Kidney (tissue), 14 donors: ENCODE measurements around the gene FRMD6. TPM values are rescaled to one million over a fixed set of nuclear protein-coding genes. Genes with fewer than 3 reads are reported as not detected.

Source experiments
- DNase-seq, 5 donors: peaks; one replicate each; pipeline ENCODE4 v3.0.0-alpha.2; 2013 to 2020
- FAIRE-seq: peaks from 2 replicates; lab custom pipeline; 2012; peaks lifted over from hg19 to GRCh38; lab: Jason Lieb, UNC
- H3K27ac ChIP-seq, 2 donors: one replicate each; pipeline ENCODE4 v1.7.0; 2013; ENCODE audit warnings: low read depth in 2 of 2, low read length in 2 of 2, inconsistent platforms in 1 of 2
- H3K27me3 ChIP-seq: one replicate; pipeline ENCODE4 v1.7.1; 2013; ENCODE audit warnings: low read length, inconsistent platforms; ENCODE audit not compliant: control insufficient read depth, insufficient read depth
- H3K36me3 ChIP-seq, 3 donors: one replicate each; pipeline versions ENCODE4 v1.7.0 to v1.7.1; 2013; ENCODE audit warnings: low read length in 3 of 3, control low read depth in 1 of 3, inconsistent platforms in 1 of 3; ENCODE audit not compliant: insufficient read depth in 3 of 3, control insufficient read depth in 2 of 3
- H3K4me1 ChIP-seq, 3 donors: one replicate each; pipeline versions ENCODE4 v1.7.0 to v1.7.1; 2013; ENCODE audit warnings: low read length in 3 of 3, inconsistent platforms in 1 of 3, low read depth in 1 of 3; ENCODE audit not compliant: control insufficient read depth in 2 of 3, insufficient read depth in 2 of 3
- H3K4me3 ChIP-seq, 3 donors: one replicate each; pipeline versions ENCODE4 v1.7.0 to v1.8.1; 2013; ENCODE audit warnings: low read length in 3 of 3, control low read depth in 1 of 3, inconsistent platforms in 1 of 3
- H3K9ac ChIP-seq, 3 donors: one replicate each; pipeline versions ENCODE4 v1.7.0 to v1.7.1; 2013; ENCODE audit warnings: low read length in 3 of 3, control low read depth in 1 of 3, inconsistent platforms in 1 of 3
- H3K9me3 ChIP-seq, 3 donors: one replicate each; pipeline versions ENCODE4 v1.7.0 to v1.7.1; 2013; ENCODE audit warnings: low read length in 3 of 3, control low read depth in 1 of 3, inconsistent platforms in 1 of 3; ENCODE audit not compliant: control insufficient read depth in 2 of 3, insufficient read depth in 1 of 3
- intact Hi-C: fragments of 100-400 bp; cut with DNase I; formaldehyde crosslinking; loops from one replicate; pipeline ENCODE4 v1.11.1; 2022
- polyA plus RNA-seq: library from polyadenylated mRNA; stranded (reverse); fragments of 350-450 nt; fragmentation: Illumina TruSeq; extraction: RNeasy Lipid Tissue Mini Kit (QIAGEN cat#74804); gene quantifications from one replicate; pipeline ENCODE4 v1.2.3, GENCODE V29; 2014; ENCODE audit warnings: low read depth, low replicate concordance; ENCODE audit not compliant: insufficient read depth
- total RNA-seq: library from RNA; stranded (reverse); fragmentation: NEBNext Ultra II Directional; extraction: Animal tissue kit (Norgen Biotek cat#: 25700); gene quantifications from one replicate; pipeline ENCODE4 v1.2.1, GENCODE V29; 2021
- TF ChIP-seq, protein P1 (sequence below): IDR thresholded peaks from 3 replicates; pipeline ENCODE4 v1.5.1; 2012; ENCODE audit warnings: mild to moderate bottlenecking, moderate library complexity, borderline replicate concordance; ENCODE audit not compliant: insufficient read depth; ENCODE audit errors: extremely low read depth
- donor health status: control.
- donor health status: control.
- donor health status: control.
- donor health status: control.
- donor health status: control.
- donor health status: DM: yes; HTN: yes; CAD: no.
- donor health status: Normal renal cell carcinoma (clear cell type).

FRMD6 gene
- total and polyA plus RNA-seq, 2 donors from 2014 or later = 2.4 to 16.5 TPM

DNA sequence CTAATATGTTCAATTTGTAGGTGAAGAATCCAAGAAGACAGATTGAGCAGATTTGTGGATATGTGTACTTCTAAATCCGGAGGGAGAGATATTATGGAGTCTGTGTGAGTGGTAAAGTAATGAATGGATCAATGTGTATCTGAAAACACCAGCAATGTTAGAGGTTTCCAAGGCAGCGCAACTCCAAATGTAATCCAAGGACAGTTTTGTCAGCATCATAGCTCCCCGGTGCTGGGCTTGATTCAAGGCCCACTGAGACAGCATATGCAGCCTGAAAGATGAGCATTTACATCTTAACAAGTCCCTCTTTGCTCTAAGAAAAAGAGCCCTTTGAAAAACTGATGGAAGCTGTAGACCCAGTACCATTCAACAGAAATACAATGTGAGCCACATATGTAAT lies 38.3 kb upstream of the FRMD6 start:
- Histone ChIP-seq H3K27me3 (no peaks in the 10 kb centered on the region), H3K4me3 (no peak overlapping the region), H3K4me1 (peaks cover 0 to 2% (median 0%) of the 10 kb centered on the region in 3 donors), H3K9me3 (no peaks in the 10 kb centered on the region), H3K36me3 (no peaks in the 10 kb centered on the region), H3K27ac (no peak overlapping the region), H3K9ac (no peak overlapping the region)
- TF ChIP-seq, protein P1, sequence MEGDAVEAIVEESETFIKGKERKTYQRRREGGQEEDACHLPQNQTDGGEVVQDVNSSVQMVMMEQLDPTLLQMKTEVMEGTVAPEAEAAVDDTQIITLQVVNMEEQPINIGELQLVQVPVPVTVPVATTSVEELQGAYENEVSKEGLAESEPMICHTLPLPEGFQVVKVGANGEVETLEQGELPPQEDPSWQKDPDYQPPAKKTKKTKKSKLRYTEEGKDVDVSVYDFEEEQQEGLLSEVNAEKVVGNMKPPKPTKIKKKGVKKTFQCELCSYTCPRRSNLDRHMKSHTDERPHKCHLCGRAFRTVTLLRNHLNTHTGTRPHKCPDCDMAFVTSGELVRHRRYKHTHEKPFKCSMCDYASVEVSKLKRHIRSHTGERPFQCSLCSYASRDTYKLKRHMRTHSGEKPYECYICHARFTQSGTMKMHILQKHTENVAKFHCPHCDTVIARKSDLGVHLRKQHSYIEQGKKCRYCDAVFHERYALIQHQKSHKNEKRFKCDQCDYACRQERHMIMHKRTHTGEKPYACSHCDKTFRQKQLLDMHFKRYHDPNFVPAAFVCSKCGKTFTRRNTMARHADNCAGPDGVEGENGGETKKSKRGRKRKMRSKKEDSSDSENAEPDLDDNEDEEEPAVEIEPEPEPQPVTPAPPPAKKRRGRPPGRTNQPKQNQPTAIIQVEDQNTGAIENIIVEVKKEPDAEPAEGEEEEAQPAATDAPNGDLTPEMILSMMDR = no peak
- no peak for DNase-seq
- intact Hi-C loops = no loop called here
- no peak for FAIRE-seq

DNA sequence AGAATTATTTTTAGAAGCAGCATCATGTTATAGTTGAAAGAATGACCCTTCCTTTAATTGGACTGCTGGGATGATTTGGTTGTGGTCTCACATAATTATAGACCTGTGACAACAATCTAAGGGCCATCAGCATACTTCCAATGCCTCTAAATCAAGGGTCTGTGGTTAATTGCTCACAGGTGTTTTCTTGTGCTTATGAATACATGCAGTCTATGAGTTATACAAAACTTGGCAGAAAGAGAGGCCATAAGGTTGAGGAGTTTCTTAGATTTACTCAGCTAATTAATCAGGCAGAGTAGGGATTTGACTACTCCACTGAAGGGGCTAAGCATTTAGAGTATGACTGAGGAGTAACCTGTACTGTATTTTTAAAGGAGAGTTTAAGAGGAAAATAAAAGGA lies 37.0 kb upstream of the FRMD6 start:
- Histone ChIP-seq H3K4me1 (peaks cover 0 to 2% (median 0%) of the 10 kb centered on the region in 3 donors), H3K9me3 (no peaks in the 10 kb centered on the region), H3K4me3 (no peak overlapping the region), H3K27me3 (no peaks in the 10 kb centered on the region), H3K27ac (no peak overlapping the region), H3K9ac (no peak overlapping the region), H3K36me3 (no peaks in the 10 kb centered on the region)
- no peak for FAIRE-seq
- intact Hi-C loops = no loop called here
- peak in 2 of 5 donors; percentile 29 to 51 for DNase-seq
- TF ChIP-seq, protein P1 = no peak

DNA sequence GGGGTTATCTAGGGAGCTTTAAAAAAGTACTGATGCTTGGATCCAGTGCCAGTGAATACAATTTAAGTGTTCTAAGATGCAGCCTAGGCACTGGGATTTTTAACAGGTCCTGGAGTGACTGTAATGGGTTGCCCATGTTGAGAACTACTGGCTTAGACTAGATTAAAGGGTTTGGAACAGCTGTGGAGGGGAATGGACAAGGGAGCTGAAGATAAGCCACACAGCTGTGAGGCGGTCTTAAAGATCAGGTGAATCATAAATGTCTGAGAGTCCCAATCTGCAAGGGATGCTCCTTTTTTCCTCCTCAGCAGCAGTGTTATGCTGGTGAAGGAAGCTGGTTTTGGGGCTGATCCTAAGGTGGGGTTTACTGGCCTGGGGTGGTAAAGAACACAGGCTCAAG lies 35.5 kb upstream of the FRMD6 start:
- no peak overlapping the region for H3K27ac ChIP-seq
- intact Hi-C loops = no loop called here
- H3K4me1 ChIP-seq = peaks cover 0 to 2% (median 0%) of the 10 kb centered on the region in 3 donors
- FAIRE-seq = no peak
- H3K4me3 ChIP-seq = no peak overlapping the region
- TF ChIP-seq, protein P1 = no peak
- H3K9ac ChIP-seq = no peak overlapping the region
- DNase-seq = no peak
- H3K36me3 ChIP-seq = no peaks in the 10 kb centered on the region
- H3K27me3 ChIP-seq = no peaks in the 10 kb centered on the region
- no peaks in the 10 kb centered on the region for H3K9me3 ChIP-seq
